Measurements from ENCODE around the gene GFY.

Gene GFY

DNA sequence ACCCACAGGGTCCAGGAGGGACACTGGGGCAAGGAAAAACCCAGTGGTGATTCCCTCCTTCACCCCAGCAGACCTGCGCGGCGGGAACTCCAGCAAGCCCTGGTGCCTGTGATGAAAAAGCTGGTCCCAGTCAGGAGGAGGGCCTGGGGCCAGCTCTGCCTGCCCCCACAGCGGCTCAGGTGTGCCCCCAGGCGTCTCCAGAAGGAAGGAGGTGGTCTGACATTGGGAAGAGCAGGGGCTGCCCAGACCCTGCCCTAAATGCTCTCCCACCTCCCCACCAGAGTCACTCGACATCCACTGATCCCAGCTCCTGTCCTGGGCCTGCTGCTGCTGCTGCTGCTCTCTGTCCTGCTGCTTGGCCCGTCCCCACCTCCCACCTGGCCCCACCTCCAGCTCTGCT lies 8.1 kb upstream of the GFY start (continued):
- no peak for TF ChIP-seq ZNF311 (tag by site-specific recombination; IDR thresholded peaks at IDR 0.05; ENCODE audit: borderline replicate concordance)
- TF ChIP-seq, protein P1, sequence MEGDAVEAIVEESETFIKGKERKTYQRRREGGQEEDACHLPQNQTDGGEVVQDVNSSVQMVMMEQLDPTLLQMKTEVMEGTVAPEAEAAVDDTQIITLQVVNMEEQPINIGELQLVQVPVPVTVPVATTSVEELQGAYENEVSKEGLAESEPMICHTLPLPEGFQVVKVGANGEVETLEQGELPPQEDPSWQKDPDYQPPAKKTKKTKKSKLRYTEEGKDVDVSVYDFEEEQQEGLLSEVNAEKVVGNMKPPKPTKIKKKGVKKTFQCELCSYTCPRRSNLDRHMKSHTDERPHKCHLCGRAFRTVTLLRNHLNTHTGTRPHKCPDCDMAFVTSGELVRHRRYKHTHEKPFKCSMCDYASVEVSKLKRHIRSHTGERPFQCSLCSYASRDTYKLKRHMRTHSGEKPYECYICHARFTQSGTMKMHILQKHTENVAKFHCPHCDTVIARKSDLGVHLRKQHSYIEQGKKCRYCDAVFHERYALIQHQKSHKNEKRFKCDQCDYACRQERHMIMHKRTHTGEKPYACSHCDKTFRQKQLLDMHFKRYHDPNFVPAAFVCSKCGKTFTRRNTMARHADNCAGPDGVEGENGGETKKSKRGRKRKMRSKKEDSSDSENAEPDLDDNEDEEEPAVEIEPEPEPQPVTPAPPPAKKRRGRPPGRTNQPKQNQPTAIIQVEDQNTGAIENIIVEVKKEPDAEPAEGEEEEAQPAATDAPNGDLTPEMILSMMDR (tag by site-specific recombination; IDR thresholded peaks at IDR 0.05) = no peak

GRCh38 chr19:49418511-49418910 lies 6.7 kb upstream of the GFY start:
- H3K4me3 ChIP-seq (ENCODE audit: low read depth, low read length) = no peak overlapping the region
- no peaks in the 10 kb centered on the region for H3K36me3 ChIP-seq (ENCODE audit: control insufficient read depth in 2 of 2, insufficient read depth in 1 of 2, low read length in 2 of 2)
- peaks cover 5% of the 10 kb centered on the region for H3K4me1 ChIP-seq (ENCODE audit: control insufficient read depth, insufficient read depth, low read length)
- no peak for TF ChIP-seq ZNF19 (tag by site-specific recombination; IDR thresholded peaks at IDR 0.05; ENCODE audit: low read depth)
- TF ChIP-seq, protein P2, sequence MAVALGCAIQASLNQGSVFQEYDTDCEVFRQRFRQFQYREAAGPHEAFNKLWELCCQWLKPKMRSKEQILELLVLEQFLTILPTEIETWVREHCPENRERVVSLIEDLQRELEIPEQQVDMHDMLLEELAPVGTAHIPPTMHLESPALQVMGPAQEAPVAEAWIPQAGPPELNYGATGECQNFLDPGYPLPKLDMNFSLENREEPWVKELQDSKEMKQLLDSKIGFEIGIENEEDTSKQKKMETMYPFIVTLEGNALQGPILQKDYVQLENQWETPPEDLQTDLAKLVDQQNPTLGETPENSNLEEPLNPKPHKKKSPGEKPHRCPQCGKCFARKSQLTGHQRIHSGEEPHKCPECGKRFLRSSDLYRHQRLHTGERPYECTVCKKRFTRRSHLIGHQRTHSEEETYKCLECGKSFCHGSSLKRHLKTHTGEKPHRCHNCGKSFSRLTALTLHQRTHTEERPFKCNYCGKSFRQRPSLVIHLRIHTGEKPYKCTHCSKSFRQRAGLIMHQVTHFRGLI (tag by site-specific recombination; IDR thresholded peaks at IDR 0.05) = no peak
- ChIA-PET CTCF (interaction anchor here (0.5 to 4.5 kb wide), 6 partner anchors 7 to 55 kb away, joined by 3 to 28 read pairs (median 4); no protein-coding TSS in a partner anchor), POLR2A (interaction anchor here (0.7 kb wide), 1 partner anchor 799 kb away, joined by 3 read pairs; the partner anchor contains the start of genes RPL18 and SPHK2)
- no peaks in the 10 kb centered on the region for H3K9me3 ChIP-seq (ENCODE audit: control insufficient read depth, insufficient read depth, low read depth, low read length)
- H3K27ac ChIP-seq (ENCODE audit: extremely low read depth, low read depth, low read length) = no peak overlapping the region

DNA sequence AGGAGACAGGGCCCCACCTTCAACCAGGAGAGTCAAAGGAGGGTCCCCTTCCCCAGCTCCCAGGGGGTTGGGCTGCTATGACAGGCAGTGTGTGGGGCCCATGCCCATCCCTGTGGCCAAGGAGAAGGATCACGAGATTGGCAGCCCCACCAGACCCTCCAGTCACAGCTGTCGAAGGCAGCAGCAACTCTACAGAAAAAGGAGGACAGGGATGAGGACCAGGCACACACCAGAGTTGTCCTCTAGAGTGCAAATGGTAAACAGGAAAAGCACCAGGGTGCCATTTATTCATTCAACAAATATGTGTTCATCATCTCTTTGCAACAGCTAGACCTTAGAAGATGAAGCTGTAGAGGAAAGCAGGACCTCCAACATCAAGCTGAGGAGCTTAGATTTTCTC lies 6.0 kb upstream of the GFY start:
- Histone ChIP-seq H3K9me3 (ENCODE audit: control insufficient read depth, insufficient read depth, low read depth, low read length) (no peaks in the 10 kb centered on the region), H3K27ac (ENCODE audit: extremely low read depth, low read depth, low read length) (no peak overlapping the region), H3K36me3 (ENCODE audit: control insufficient read depth in 2 of 2, insufficient read depth in 1 of 2, low read length in 2 of 2) (no peaks in the 10 kb centered on the region), H3K4me3 (ENCODE audit: low read depth, low read length) (no peak overlapping the region), H3K4me1 (ENCODE audit: control insufficient read depth, insufficient read depth, low read length) (peaks cover 5% of the 10 kb centered on the region)
- POLR2A ChIA-PET = interaction anchor here (0.5 kb wide), 1 partner anchor 420 kb away, joined by 3 read pairs; no protein-coding TSS in a partner anchor
- CTCF ChIA-PET = interaction anchor here (0.5 to 4.5 kb wide), 5 partner anchors 8 to 54 kb away, joined by 3 to 28 read pairs (median 6); no protein-coding TSS in a partner anchor
- TF ChIP-seq ZNF148 (tag by site-specific recombination; IDR thresholded peaks at IDR 0.05; ENCODE audit: borderline replicate concordance) (no peak), ZBTB48 (tag by site-specific recombination; IDR thresholded peaks at IDR 0.05) (no peak), ZNF707 (tag by site-specific recombination; IDR thresholded peaks at IDR 0.05) (no peak), SP2 (tag by site-specific recombination; IDR thresholded peaks at IDR 0.05) (no peak), SP3 (tag by site-specific recombination; IDR thresholded peaks at IDR 0.05) (no peak), ZNF394 (tag by site-specific recombination; IDR thresholded peaks at IDR 0.05; ENCODE audit: borderline replicate concordance) (no peak), ZNF548 (tag by site-specific recombination; IDR thresholded peaks at IDR 0.05) (no peak), ZBTB21 (tag by site-specific recombination; IDR thresholded peaks at IDR 0.05) (no peak), ZNF670 (tag by site-specific recombination; IDR thresholded peaks at IDR 0.05; ENCODE audit: low read depth) (no peak), ZNF701 (tag by site-specific recombination; IDR thresholded peaks at IDR 0.05) (no peak), KLF16 (tag by site-specific recombination; IDR thresholded peaks at IDR 0.05) (no peak), ZNF138 (tag by site-specific recombination; IDR thresholded peaks at IDR 0.05; ENCODE audit: borderline replicate concordance) (no peak), ZNF175 (tag by site-specific recombination; IDR thresholded peaks at IDR 0.05) (no peak), ZNF777 (tag by site-specific recombination; IDR thresholded peaks at IDR 0.05; ENCODE audit: borderline replicate concordance) (no peak), ZNF830 (tag by site-specific recombination; IDR thresholded peaks at IDR 0.05; ENCODE audit: low read depth) (no peak)
- TF ChIP-seq, protein P3, sequence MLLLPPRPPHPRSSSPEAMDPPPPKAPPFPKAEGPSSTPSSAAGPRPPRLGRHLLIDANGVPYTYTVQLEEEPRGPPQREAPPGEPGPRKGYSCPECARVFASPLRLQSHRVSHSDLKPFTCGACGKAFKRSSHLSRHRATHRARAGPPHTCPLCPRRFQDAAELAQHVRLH (tag by site-specific recombination; IDR thresholded peaks at IDR 0.05) = no peak
